GM21619 (cell line): ENCODE data around the gene NEDD4L.

ENCODE experiments used
- ATAC-seq: cut with Tn5 transposase; IDR thresholded peaks from one replicate; pipeline ENCODE4 v1.9.1; 2021; ENCODE audit not compliant: unreplicated experiment

The NEDD4L gene

GRCh38 chr18:58284699-58285448 is 240.8 kb downstream of the NEDD4L start:
- no peak for ATAC-seq

GRCh38 chr18:58285449-58286130 is 241.6 kb downstream of the NEDD4L start:
- no peak for ATAC-seq

- no peak for ATAC-seq
These were observed 242.8 kb downstream of the NEDD4L start for GRCh38 chr18:58286632-58287352.

GRCh38 chr18:58287353-58288274 is 243.6 kb downstream of the NEDD4L start:
- no peak for ATAC-seq

- ATAC-seq = peak; percentile 83
These were observed 245.1 kb downstream of the NEDD4L start for GRCh38 chr18:58288921-58289797.

- ATAC-seq = no peak
These were observed 246.2 kb downstream of the NEDD4L start for GRCh38 chr18:58290116-58290695.

- no peak for ATAC-seq
These were observed 247.1 kb downstream of the NEDD4L start for GRCh38 chr18:58291131-58291530.

- ATAC-seq = no peak
These were observed 248.6 kb downstream of the NEDD4L start for GRCh38 chr18:58292638-58293037.

GRCh38 chr18:58297198-58297597 is 253.2 kb downstream of the NEDD4L start:
- ATAC-seq = no peak

GRCh38 chr18:58298251-58299134 is 254.5 kb downstream of the NEDD4L start:
- no peak for ATAC-seq

- ATAC-seq = no peak
These were observed 255.1 kb downstream of the NEDD4L start for GRCh38 chr18:58299135-58299473.

GRCh38 chr18:58299936-58300335 is 255.9 kb downstream of the NEDD4L start:
- ATAC-seq = no peak

- ATAC-seq = no peak
These were observed 256.8 kb downstream of the NEDD4L start for GRCh38 chr18:58300867-58301266.

- ATAC-seq = no peak
These were observed 258.8 kb downstream of the NEDD4L start for GRCh38 chr18:58302811-58303210.

- peak; percentile 85 for ATAC-seq
These were observed 259.3 kb downstream of the NEDD4L start for GRCh38 chr18:58303363-58303762.

GRCh38 chr18:58305792-58306191 is 261.8 kb downstream of the NEDD4L start:
- ATAC-seq = no peak

- no peak for ATAC-seq
These were observed 263.4 kb downstream of the NEDD4L start for GRCh38 chr18:58307441-58307840.

GRCh38 chr18:58308463-58308862 is 264.4 kb downstream of the NEDD4L start:
- no peak for ATAC-seq

- no peak for ATAC-seq
These were observed 265.1 kb downstream of the NEDD4L start for GRCh38 chr18:58309099-58309498.
